NCI-H2081 treated with DMSO at 0.1 percent for 48 hours (cell line): ENCODE results near the gene OAS3.
"Not testable (repeated sequence)": the region's sequence is repeated elsewhere in the genome, so short reads cannot be mapped to it uniquely, and the experiment has no call there.

Experiments used
- DNase-seq: peaks from one replicate; lab custom pipeline; 2025; lab: John Stamatoyannopoulos, UW

The OAS3 gene

DNA sequence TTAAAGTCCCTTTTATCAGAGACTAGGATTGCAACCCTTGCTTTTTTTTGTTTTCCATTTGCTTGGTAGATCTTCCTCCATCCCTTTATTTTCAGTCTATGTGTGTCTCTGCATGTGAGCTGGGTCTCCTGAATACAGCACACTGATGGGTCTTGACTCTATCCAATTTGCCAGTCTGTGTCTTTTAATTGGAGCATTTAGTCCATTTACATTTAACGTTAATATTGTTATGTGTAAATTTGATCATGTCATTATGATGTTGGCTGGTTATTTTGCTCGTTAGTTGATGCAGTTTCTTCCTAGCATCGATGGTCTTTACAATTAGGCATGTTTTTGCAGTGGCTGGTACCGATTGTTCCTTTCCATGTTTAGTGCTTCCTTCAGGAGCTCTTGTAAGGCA is 18.9 kb downstream of the OAS3 start:
- not testable (repeated sequence) for DNase-seq

DNA sequence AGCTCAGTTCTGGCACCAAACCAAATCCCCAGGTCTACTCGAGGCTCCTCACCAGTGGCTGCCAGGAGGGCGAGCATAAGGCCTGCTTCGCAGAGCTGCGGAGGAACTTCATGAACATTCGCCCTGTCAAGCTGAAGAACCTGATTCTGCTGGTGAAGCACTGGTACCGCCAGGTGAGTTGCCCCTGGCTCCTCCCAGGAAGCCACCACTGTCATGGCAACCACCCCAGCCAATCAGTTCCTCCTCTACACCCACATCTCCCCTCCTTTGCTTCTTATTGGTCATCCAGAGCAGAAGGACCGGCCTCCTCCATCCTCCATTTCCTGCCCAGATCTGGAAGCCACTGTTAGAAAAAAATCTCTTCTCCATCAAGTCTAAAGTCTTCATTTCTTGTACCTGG is 22.8 kb downstream of the OAS3 start:
- no peak for DNase-seq

DNA sequence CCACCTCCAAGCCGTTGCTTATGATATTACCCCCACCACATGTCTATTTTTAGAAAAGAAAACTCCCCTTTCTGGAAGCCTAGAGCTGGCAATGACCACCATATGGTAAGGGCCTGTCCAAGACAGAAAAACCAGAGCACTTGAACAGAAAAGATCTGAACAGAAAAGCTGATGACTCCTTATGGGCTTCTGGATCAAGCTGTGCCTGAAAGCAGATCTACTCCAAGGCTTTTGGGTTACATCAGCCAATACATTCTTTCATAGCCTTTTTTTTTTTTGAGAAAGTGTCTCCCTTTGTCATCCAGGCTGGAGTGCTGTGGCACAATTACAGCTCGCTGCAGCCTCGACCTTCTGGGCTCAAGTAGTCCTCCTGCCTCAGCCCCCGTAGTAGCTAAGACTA is 23.3 kb downstream of the OAS3 start:
- no peak for DNase-seq

DNA sequence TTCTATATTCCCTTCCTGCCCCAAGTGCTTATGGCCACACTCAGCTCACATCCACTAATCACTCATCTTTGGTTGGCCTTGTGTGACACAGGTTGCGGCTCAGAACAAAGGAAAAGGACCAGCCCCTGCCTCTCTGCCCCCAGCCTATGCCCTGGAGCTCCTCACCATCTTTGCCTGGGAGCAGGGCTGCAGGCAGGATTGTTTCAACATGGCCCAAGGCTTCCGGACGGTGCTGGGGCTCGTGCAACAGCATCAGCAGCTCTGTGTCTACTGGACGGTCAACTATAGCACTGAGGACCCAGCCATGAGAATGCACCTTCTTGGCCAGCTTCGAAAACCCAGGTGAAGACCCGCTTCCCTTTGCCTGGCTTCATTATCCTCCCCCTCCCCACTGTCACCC is 24.3 kb downstream of the OAS3 start:
- DNase-seq, result no peak

DNA sequence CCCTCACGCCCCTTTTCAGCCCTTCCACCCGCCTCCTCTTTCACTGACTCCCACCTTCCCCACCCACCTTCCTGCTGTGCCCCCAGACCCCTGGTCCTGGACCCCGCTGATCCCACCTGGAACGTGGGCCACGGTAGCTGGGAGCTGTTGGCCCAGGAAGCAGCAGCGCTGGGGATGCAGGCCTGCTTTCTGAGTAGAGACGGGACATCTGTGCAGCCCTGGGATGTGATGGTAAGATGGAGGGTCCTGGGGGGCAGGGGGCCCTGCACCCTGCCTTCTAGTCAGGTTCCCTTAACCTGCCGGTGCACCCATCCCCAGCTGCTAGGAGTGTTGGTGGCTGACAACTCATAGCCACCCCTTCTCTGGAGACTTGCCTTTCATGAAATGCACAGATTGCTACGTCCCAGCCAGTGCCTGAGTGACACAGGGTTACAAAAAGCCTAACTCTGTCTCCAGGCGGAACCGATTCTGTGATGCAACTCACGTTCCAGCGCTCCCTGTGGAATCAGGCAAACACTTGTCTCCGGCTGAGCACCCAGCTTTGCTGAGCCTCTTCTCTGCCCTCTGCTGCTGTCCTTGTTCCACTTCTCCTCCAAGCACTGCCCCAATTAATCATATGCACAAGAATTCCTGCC is 25.1 kb downstream of the OAS3 start:
- DNase-seq, result no peak

- DNase-seq, result no peak
Measured at GRCh38 chr12:112964067-112964670, 25.9 kb downstream of the OAS3 start.

- no peak for DNase-seq
Measured at GRCh38 chr12:112964915-112965314, 26.6 kb downstream of the OAS3 start.

DNA sequence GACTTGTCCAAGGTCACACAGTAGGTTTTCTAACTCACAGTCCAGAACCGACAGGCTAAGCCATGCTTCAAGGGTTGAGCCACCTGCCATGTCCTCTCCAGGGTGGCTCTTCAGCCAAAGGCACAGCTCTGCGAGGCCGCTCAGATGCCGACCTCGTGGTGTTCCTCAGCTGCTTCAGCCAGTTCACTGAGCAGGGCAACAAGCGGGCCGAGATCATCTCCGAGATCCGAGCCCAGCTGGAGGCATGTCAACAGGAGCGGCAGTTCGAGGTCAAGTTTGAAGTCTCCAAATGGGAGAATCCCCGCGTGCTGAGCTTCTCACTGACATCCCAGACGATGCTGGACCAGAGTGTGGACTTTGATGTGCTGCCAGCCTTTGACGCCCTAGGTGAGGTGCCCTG is 27.4 kb downstream of the OAS3 start:
- DNase-seq, result no peak

DNA sequence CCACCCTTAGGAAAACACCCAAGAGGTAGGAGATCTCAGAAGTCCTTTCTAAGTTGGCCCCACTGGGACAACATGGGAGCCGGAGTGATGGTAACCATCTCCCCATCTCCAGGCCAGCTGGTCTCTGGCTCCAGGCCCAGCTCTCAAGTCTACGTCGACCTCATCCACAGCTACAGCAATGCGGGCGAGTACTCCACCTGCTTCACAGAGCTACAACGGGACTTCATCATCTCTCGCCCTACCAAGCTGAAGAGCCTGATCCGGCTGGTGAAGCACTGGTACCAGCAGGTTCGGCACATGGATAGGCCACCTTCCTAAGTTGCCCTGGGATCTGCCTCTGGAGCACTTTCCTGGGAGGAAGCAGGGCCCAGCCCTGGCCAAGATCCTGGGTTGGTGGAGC is 29.0 kb downstream of the OAS3 start:
- DNase-seq, result no peak

DNA sequence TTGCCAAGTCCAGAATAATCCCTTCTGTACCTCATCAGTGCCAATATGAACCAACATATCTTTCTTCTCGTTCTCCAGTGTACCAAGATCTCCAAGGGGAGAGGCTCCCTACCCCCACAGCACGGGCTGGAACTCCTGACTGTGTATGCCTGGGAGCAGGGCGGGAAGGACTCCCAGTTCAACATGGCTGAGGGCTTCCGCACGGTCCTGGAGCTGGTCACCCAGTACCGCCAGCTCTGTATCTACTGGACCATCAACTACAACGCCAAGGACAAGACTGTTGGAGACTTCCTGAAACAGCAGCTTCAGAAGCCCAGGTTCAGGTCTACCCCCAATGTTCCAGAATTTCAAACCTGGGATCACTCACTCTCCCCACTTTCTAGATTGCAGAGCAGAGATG is 29.6 kb downstream of the OAS3 start:
- DNase-seq, result no peak

DNA sequence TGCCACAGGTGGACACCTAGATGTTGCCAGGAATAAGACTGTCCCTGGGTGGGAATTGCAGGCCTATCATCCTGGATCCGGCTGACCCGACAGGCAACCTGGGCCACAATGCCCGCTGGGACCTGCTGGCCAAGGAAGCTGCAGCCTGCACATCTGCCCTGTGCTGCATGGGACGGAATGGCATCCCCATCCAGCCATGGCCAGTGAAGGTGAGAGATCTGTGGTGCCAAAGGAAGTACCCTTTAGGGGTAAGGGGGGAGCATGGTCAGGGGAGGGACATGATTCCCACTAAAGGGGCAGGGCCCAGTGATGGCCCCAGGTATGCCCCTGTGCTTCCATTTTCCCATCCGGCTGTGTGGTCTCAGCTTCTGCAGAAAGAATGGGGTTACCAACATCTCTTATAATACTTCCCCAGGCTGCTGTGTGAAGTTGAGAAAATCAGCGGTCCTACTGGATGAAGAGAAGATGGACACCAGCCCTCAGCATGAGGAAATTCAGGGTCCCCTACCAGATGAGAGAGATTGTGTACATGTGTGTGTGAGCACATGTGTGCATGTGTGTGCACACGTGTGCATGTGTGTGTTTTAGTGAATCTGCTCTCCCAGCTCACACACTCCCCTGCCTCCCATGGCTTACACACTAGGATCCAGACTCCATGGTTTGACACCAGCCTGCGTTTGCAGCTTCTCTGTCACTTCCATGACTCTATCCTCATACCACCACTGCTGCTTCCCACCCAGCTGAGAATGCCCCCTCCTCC is 31.5 kb downstream of the OAS3 start:
- no peak for DNase-seq

DNA sequence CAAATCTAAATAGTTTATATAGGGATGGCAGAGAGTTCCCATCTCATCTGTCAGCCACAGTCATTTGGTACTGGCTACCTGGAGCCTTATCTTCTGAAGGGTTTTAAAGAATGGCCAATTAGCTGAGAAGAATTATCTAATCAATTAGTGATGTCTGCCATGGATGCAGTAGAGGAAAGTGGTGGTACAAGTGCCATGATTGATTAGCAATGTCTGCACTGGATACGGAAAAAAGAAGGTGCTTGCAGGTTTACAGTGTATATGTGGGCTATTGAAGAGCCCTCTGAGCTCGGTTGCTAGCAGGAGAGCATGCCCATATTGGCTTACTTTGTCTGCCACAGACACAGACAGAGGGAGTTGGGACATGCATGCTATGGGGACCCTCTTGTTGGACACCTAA is 32.1 kb downstream of the OAS3 start:
- DNase-seq, result no peak

DNA sequence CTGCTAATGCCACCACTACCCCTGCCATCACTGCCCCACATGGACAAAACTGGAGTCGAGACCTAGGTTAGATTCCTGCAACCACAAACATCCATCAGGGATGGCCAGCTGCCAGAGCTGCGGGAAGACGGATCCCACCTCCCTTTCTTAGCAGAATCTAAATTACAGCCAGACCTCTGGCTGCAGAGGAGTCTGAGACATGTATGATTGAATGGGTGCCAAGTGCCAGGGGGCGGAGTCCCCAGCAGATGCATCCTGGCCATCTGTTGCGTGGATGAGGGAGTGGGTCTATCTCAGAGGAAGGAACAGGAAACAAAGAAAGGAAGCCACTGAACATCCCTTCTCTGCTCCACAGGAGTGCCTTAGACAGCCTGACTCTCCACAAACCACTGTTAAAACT is 33.0 kb downstream of the OAS3 start:
- no peak for DNase-seq

DNA sequence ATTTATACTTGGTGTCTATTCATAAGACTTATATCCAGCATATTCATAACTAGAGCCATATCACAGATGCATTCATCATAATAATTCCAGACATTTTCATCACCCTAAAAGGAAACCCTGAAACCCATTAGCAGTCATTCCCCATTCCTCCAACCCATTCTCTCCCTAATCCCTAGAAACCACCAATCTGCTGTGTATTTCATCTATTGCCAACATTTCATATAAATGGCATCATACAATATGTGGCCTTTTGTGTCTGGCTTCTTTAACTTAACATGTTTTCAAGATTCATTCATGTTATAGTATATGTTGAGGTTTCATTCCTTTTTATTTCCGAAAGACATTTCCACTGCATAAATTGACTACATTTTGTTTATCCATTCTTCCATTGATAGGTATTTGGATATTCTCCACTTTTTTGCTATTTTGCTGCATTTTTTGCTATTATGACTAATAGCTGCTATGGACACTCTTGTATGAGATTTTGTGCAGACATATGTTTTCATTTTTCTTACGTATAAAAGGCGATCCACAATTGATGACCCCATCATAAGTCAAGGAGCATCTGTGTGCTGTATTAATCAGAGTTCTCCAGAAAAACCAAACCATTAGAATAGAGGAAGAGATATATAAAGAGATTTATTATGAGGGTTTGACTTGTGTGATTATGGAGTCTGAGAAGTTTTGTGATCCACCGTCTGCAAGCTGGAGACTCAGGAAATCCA is 34.9 kb downstream of the OAS3 start:
- DNase-seq, result no peak

GRCh38 chr12:112973818-112974231 is 35.6 kb downstream of the OAS3 start:
- DNase-seq, result no peak

DNA sequence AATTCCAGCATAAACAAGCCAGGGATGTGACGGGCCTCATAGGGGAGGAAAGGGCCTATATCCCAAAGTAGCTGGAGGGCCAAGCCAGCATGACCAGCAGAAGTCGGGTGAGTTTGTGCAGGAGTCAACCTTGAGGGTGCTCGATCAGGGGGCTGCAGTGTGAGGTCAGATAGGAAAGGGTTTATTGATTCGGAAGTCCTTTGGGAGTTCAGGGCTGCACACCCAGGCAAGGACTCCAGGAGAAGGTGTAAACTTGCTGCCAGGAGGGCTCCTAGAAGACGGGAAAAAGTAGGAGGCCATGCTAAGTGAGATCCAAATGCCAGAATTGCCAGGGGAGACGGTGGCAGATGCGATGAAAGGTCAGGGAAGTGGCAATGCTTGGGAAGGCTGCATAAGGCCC is 36.6 kb downstream of the OAS3 start:
- DNase-seq, result no peak

DNA sequence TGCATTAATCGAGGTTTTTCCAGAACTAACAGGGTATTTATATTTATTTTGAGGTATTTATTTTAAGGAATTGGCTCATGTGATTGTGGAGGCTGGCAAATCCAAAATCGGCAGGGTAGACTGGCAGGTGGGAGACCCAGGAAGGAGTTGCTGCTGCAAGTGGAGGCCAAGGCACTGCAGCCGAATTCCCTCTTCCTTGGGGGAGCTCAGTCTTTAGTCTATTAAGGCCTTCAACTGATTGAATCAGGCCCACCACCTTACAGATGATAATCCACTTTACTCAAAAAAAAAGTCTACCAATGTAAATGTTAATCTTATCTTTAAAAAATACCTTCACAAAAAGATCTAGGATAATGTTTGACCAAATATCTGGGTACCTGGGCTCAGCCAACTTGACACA is 38.9 kb downstream of the OAS3 start:
- DNase-seq, result no peak

DNA sequence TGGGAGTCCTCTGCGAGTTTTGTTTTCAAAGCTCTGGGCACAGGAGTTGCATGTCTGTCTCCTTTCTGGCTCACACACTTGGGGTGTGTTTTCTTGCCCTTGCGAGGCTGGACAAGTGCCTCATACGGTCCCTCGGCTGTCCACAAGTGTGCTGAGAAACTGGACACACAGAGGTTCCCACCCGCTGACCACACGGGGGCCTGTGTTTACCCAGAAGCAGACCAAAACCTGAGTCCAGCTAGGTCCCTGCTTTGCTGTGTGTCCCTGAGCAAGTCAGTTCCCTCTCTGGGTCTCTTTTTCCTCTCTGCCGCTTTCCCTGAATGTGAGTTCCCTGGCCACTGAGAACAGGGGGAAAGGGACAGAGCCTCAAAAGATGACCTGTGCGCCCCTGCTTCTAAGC is 39.4 kb downstream of the OAS3 start:
- DNase-seq, result no peak

GRCh38 chr12:112978163-112979040 is 40.1 kb downstream of the OAS3 start, which contains the start of gene OAS2:
OAS2 (plus strand) TSS chr12:112978519; CDS start chr12:112978609, 90 bp downstream.
- no peak for DNase-seq

DNA sequence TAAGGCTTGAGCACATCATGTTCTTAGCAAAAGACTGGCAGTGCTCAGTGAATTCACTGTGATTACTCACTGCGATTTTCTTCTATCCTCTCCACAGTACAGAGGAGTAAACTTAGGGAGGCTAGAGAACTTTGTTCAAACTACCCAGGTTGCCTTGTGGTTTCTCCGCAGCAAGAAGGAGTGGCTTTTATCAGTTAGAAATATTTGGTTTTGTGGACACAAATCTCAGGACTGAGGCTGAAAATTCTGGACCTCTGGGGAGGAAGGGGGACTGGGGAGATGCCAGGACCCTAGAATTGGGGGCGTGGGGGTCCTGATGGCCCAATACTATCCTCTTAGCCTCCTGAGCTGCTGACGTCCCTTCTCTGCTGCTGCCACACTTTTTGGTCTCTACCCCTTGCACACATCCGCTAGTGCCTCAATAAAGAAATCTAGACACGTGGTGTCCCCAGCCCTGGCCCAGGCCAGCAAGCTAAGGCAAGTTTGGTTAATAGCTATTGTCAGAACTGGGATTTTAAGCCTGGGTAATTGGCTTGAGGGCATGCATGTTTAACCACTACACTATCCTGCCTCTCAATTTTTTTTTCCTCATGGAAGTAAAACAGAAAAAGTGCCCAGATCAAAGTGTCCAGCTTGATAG is 40.9 kb downstream of the OAS3 start:
- DNase-seq, result no peak

DNA sequence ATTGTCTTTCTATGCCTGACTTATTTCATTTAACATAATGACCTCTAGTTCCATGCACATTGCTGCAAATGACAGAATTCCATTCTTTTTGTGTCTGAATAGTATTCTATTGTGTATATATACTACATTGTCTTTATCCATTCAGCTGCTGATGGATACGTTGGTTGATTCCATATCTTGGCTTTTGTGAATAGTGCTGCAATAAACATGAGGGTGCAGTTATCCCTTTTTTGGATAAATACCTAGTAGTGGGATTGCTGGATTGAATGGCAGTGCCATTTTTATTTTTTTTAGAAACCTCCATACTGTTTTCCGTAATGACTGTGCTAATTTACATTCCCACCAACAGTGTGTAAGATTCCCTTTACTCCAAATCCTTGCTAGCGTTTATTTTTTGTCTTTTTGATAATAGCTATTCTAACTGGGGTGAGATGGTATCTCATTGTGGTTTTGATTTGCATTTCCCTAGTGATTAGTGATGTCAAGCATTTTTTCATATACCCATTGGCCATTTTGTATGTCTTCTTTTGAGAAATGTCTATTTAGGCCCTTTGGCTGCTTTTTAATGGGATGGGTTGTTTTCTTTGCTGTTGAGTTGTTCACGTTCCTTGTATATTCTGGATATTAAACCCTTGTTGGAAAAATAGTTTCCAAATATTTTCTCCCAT is 42.4 kb downstream of the OAS3 start:
- DNase-seq, result no peak
